Keratinocyte (primary cell): Measurements from ENCODE around the gene CIB1. TPM values are rescaled to one million over a fixed set of nuclear protein-coding genes. Genes with fewer than 3 reads are reported as not detected.

Source experiments
- DNase-seq: peaks from one replicate; pipeline ENCODE4 v3.0.0-alpha.2; 2011; ENCODE audit warnings: low read depth, missing footprints, low spot score
- FAIRE-seq: peaks from 2 replicates; lab custom pipeline; 2011; peaks lifted over from hg19 to GRCh38; lab: Jason Lieb, UNC
- H2AFZ ChIP-seq: 2 replicates; pipeline ENCODE4 v1.6.0; 2012; ENCODE audit warnings: low read length, control low read depth, inconsistent platforms; ENCODE audit not compliant: control insufficient read depth
- H3K27ac ChIP-seq: 2 replicates; pipeline ENCODE4 v1.5.1; 2011; ENCODE audit warnings: low read length; ENCODE audit not compliant: control insufficient read depth, insufficient read depth
- H3K27me3 ChIP-seq: 3 replicates; pipeline ENCODE4 v1.6.0; 2011; ENCODE audit warnings: low read length; ENCODE audit not compliant: control insufficient read depth, insufficient read depth; ENCODE audit errors: extremely low read depth
- H3K36me3 ChIP-seq, 2 experiments: 2 replicates in 1 of 2; 3 replicates in 1 of 2; pipeline ENCODE4 v1.5.1; 2011; ENCODE audit warnings: low read length in 2 of 2, mild to moderate bottlenecking in 1 of 2; ENCODE audit not compliant: control insufficient read depth in 2 of 2, insufficient read depth in 2 of 2; ENCODE audit errors: extremely low read depth in 1 of 2
- H3K4me1 ChIP-seq: 3 replicates; pipeline ENCODE4 v1.5.1; 2011; ENCODE audit warnings: low read length; ENCODE audit not compliant: control insufficient read depth, insufficient read depth; ENCODE audit errors: extremely low read depth
- H3K4me2 ChIP-seq: 3 replicates; pipeline ENCODE4 v1.6.0; 2011; ENCODE audit warnings: low read depth, low read length; ENCODE audit not compliant: control insufficient read depth, insufficient read depth; ENCODE audit errors: extremely low read depth
- H3K4me3 ChIP-seq, 3 experiments: fragments of 200-600 bp in 1 of 3; sonication (generic) in 1 of 3; 2 replicates in 2 of 3; 3 replicates in 1 of 3; pipeline ENCODE4 v1.5.1; 2011 to 2016; ENCODE audit warnings: low read length in 3 of 3, mild to moderate bottlenecking in 3 of 3, control low read depth in 2 of 3, inconsistent platforms in 1 of 3, low read depth in 1 of 3, mixed read lengths in 1 of 3, mixed run types in 1 of 3, moderate library complexity in 1 of 3; ENCODE audit not compliant: control insufficient read depth in 2 of 3, insufficient read depth in 2 of 3; ENCODE audit errors: extremely low read depth in 1 of 3
- H3K79me2 ChIP-seq: 2 replicates; pipeline ENCODE4 v1.6.0; 2012; ENCODE audit warnings: low read length; ENCODE audit not compliant: control insufficient read depth, insufficient read depth
- H3K9ac ChIP-seq: 3 replicates; pipeline ENCODE4 v1.6.0; 2011; ENCODE audit warnings: low read length; ENCODE audit not compliant: control insufficient read depth, insufficient read depth; ENCODE audit errors: extremely low read depth
- H3K9me1 ChIP-seq: 3 replicates; pipeline ENCODE4 v1.6.0; 2011; ENCODE audit warnings: low read length; ENCODE audit not compliant: control insufficient read depth, insufficient read depth; ENCODE audit errors: extremely low read depth
- H3K9me3 ChIP-seq: 2 replicates; pipeline ENCODE4 v1.5.1; 2012; ENCODE audit warnings: low read depth, low read length; ENCODE audit not compliant: control insufficient read depth
- H4K20me1 ChIP-seq: 3 replicates; pipeline ENCODE4 v1.6.0; 2011; ENCODE audit warnings: low read length; ENCODE audit not compliant: control insufficient read depth, insufficient read depth; ENCODE audit errors: extremely low read depth
- EZH2 ChIP-seq: IDR thresholded peaks from one replicate; pipeline ENCODE4 v1.6.1; 2012; ENCODE audit warnings: inconsistent platforms, mild to moderate bottlenecking, low read length, moderate library complexity
- dilution Hi-C: fragments of 300-500 bp; cut with MboI; formaldehyde crosslinking; loops from one replicate; pipeline ENCODE4 v1.7.0; 2020; ENCODE audit warnings: low sequenced_read_pairs; ENCODE audit not compliant: extremely low pct_ligation_motif_present
- polyA plus RNA-seq, 5 experiments: library from polyadenylated mRNA; depleted of rRNA in 3 of 5; stranded (reverse) in 3 of 5; stranded (forward) in 1 of 5; unstranded in 1 of 5; fragments of >200 nt; gene quantifications; 1 replicate in 1 of 5; 2 replicates in 3 of 5; 3 replicates in 1 of 5; pipeline versions ENCODE4 v1.2.1 to v1.2.3, GENCODE V29; 2011 to 2012; ENCODE audit warnings: missing spikeins in 2 of 5, low read depth in 1 of 5, low replicate concordance in 1 of 5
- TF ChIP-seq, protein P1 (sequence below), 3 experiments: IDR thresholded peaks in 1 of 3; conservative IDR thresholded peaks in 1 of 3; optimal IDR thresholded peaks in 1 of 3; 2 replicates in 2 of 3; 3 replicates in 1 of 3; pipeline versions ENCODE3 to v1.5.1; 2011; ENCODE audit warnings: low read length in 3 of 3, mild to moderate bottlenecking in 3 of 3, moderate library complexity in 2 of 3, control low read depth in 1 of 3, inconsistent platforms in 1 of 3; ENCODE audit not compliant: insufficient read depth in 2 of 3; ENCODE audit errors: extremely low read depth in 1 of 3

Gene CIB1
- polyA plus RNA-seq, 1 donor (not counting 4 experiments of a cell fraction or from before 2014, with no cell fraction given) = 70.9 TPM

GRCh38 chr15:90205050-90205848 lies 28.5 kb downstream of the CIB1 start:
- no peak overlapping the region for H3K27ac ChIP-seq
- DNase-seq (no peak), FAIRE-seq (no peak)
- H3K9me3 ChIP-seq = no peaks in the 10 kb centered on the region
- TF ChIP-seq EZH2 = no peak
- TF ChIP-seq, protein P1, sequence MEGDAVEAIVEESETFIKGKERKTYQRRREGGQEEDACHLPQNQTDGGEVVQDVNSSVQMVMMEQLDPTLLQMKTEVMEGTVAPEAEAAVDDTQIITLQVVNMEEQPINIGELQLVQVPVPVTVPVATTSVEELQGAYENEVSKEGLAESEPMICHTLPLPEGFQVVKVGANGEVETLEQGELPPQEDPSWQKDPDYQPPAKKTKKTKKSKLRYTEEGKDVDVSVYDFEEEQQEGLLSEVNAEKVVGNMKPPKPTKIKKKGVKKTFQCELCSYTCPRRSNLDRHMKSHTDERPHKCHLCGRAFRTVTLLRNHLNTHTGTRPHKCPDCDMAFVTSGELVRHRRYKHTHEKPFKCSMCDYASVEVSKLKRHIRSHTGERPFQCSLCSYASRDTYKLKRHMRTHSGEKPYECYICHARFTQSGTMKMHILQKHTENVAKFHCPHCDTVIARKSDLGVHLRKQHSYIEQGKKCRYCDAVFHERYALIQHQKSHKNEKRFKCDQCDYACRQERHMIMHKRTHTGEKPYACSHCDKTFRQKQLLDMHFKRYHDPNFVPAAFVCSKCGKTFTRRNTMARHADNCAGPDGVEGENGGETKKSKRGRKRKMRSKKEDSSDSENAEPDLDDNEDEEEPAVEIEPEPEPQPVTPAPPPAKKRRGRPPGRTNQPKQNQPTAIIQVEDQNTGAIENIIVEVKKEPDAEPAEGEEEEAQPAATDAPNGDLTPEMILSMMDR (optimal IDR thresholded peaks at IDR 0.05 in 1 of 3, IDR thresholded peaks at IDR 0.05 in 1 of 3, conservative IDR thresholded peaks at IDR 0.05 in 1 of 3; ENCODE audit: extremely low read depth in 1 of 3, insufficient read depth in 2 of 3, low read length in 3 of 3) = no peak
- no peaks in the 10 kb centered on the region for H3K27me3 ChIP-seq
- H3K36me3 ChIP-seq = peaks cover 17 to 54% of the 10 kb centered on the region in 2 experiments
- H3K9ac ChIP-seq = no peak overlapping the region
- no peak overlapping the region for H3K4me3 ChIP-seq
- dilution Hi-C loops = no loop called here
- peaks cover 8% of the 10 kb centered on the region for H3K9me1 ChIP-seq
- H3K4me1 ChIP-seq = peaks cover 55% of the 10 kb centered on the region
- peaks cover 3% of the 10 kb centered on the region for H4K20me1 ChIP-seq
- peak overlapping the region; percentile 45 for H3K4me2 ChIP-seq
- no peak overlapping the region for H2AFZ ChIP-seq
- H3K79me2 ChIP-seq = peaks cover 85% of the 10 kb centered on the region

GRCh38 chr15:90203922-90204321 lies 29.8 kb downstream of the CIB1 start:
- DNase-seq (no peak), FAIRE-seq (no peak)
- H3K4me2 ChIP-seq = peak overlapping the region; percentile 94
- peaks cover 43% of the 10 kb centered on the region for H3K4me1 ChIP-seq
- H4K20me1 ChIP-seq = peaks cover 3% of the 10 kb centered on the region
- H2AFZ ChIP-seq = no peak overlapping the region
- H3K27ac ChIP-seq = no peak overlapping the region
- no peaks in the 10 kb centered on the region for H3K9me3 ChIP-seq
- peaks cover 81% of the 10 kb centered on the region for H3K79me2 ChIP-seq
- H3K9ac ChIP-seq = peak overlapping the region; percentile 15
- H3K27me3 ChIP-seq = no peaks in the 10 kb centered on the region
- TF ChIP-seq EZH2 = no peak
- TF ChIP-seq, protein P1 (optimal IDR thresholded peaks at IDR 0.05 in 1 of 3, IDR thresholded peaks at IDR 0.05 in 1 of 3, conservative IDR thresholded peaks at IDR 0.05 in 1 of 3; ENCODE audit: extremely low read depth in 1 of 3, insufficient read depth in 2 of 3, low read length in 3 of 3) = no peak
- dilution Hi-C loops = no loop called here
- H3K9me1 ChIP-seq = peaks cover 8% of the 10 kb centered on the region
- H3K4me3 ChIP-seq = peak overlapping the region in 2 of 3 experiments; percentile 82 to 99
- H3K36me3 ChIP-seq = peaks cover 16 to 44% of the 10 kb centered on the region in 2 experiments
